Kidney tubule cell (primary cell): Measurements from ENCODE around the gene PITPNC1.
A peak's percentile ranks its signal among the peaks of the same experiment; 100 is the strongest.
"Not testable (repeated sequence)": the region's sequence is repeated elsewhere in the genome, so short reads cannot be mapped to it uniquely, and the experiment has no call there.

ENCODE experiments used
- DNase-seq: peaks from one replicate; pipeline ENCODE4 v3.0.0-alpha.2; 2018; ENCODE audit warnings: low spot score

PITPNC1 gene

DNA sequence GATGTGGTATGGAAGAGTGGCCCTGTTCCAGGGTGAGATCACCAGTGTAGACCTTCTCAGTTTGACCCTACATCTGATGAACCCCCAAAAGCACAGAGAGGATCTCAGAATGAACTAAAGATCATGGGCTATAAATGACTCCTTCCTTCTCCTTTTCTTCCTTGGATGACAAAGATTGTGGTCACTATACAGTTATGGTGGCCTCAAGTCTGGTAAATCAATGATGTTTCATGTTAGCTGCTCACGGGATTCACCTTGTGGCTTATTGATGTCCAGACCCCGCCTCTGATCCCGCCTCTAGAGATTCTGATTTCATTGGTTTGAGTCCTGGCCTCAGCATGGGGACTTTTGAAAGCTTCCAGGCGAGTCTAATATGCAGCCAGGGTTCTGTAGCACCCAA lies 112.2 kb downstream of the PITPNC1 start:
- DNase-seq: no peak

DNA sequence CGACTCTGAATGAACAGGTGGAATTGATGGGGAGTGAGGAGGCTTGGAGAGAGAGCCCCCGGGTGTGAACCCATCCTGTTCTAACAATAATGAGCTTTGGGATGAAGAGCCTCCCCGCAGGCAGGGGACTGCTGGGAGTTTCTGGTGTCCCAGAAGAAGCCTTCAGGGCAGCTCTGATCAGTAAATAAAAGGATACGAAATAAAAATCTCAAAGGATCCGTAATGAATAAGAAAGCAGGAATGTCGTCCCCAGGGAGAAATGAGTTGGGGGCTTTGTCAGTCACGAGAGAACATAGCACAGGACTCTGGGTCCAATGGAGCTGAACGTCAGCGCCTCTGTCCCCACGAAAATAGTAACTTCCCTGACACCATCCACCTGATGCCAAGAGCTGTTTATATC lies 113.4 kb downstream of the PITPNC1 start:
- DNase-seq: no peak

DNA sequence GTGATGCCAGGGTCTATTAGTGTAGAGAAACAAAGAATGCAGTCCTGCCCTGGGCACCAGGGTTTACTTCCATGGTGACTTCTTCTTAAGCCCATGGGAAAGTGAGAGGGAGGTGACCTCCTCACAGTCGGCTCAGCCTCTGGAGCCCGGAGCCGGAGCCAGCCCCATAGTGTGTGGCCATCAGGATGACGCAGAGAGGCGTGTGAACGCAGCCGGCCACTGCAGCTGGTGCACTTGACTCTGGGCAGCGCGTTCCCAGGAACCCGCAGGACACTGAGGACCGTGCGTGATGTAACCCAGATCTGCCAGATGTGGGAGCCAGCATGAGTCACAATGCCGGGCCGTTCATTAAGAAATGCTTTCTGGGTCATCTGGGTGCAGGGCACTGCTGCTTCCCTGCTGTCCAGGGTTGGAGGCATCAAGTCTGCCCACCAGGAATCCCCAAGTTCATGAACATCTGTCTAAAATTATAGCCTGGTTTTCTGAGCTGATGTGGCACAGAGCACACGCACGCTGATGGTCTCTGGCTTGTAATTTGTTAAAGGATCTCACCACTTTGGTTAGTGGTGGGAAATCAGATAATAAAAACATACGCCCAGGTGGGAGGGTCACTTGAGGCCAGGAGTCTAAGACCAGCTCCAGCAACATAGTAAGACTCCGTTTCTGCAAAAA lies 114.1 kb downstream of the PITPNC1 start:
- DNase-seq: peak; percentile 94

- no peak for DNase-seq
These were observed 114.6 kb downstream of the PITPNC1 start for GRCh38 chr17:67491681-67492024.

DNA sequence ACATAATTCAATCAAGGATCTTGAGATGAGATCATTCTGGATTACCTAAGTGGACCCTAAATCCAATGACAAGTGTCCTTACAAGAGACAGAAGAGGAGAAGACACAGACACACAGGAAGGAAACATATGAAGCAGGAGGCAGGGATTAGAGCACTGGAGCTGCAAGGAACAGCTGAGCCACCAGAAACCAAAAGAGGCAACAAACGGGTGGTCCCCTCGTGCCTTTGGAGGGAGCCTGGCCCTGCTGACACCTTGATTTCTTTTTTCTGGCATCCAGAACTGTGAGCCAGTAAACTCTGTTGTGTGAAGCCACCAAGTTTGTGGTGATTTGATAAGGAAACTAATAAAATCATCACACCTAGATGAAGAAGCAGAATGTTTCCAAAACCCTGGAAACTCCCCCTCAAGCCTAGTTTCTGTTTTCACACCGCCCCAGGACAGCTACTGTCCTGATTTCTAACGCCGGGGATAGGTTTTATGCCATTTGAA lies 115.2 kb downstream of the PITPNC1 start:
- DNase-seq: no peak

GRCh38 chr17:67492824-67493517 lies 115.9 kb downstream of the PITPNC1 start:
- DNase-seq: no peak

DNA sequence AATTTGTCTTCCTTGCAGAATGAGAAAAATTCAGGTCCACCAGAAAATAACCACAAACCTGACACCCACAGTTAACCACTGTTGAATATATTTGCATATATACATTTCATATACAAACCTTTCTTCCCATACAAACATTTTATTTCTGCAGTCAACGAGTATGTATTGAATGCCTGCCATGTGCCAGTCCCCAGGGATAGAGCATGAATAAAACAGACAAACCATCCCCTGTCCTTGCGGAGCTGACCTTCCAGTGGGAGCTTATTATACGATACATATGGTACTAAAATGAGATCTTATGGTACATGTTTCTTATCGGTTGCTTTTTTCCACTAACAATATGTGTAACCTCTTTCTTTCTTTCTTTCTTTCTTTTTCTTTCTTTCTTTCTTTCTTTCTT lies 116.7 kb downstream of the PITPNC1 start:
- DNase-seq: no peak

GRCh38 chr17:67495534-67495933 lies 118.5 kb downstream of the PITPNC1 start:
- DNase-seq: not testable (repeated sequence)

GRCh38 chr17:67496286-67496685 lies 119.2 kb downstream of the PITPNC1 start:
- DNase-seq: no peak

GRCh38 chr17:67499685-67500084 lies 122.6 kb downstream of the PITPNC1 start:
- DNase-seq: no peak

- no peak for DNase-seq
These were observed 123.2 kb downstream of the PITPNC1 start for GRCh38 chr17:67500261-67500660.

GRCh38 chr17:67500677-67501300 lies 123.7 kb downstream of the PITPNC1 start:
- DNase-seq: no peak

DNA sequence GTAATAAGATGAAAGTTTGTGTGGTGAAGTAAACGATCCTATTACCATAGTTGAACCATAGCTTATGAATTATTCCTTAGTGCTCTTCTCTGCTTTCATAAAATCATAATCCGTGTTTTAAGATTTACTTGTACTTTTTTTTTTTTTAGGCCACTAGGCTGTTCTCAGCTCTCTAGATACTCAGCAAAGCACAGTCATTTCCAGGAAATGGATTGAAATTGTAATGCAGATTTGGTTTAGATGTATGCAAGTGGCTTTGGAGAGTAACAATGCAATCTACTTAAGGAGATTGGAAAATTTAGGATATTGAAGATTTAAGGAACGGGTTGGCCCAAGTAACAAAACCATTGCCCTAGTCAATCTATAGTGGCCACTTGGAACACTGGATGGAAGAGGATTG lies 125.1 kb downstream of the PITPNC1 start:
- no peak for DNase-seq

DNA sequence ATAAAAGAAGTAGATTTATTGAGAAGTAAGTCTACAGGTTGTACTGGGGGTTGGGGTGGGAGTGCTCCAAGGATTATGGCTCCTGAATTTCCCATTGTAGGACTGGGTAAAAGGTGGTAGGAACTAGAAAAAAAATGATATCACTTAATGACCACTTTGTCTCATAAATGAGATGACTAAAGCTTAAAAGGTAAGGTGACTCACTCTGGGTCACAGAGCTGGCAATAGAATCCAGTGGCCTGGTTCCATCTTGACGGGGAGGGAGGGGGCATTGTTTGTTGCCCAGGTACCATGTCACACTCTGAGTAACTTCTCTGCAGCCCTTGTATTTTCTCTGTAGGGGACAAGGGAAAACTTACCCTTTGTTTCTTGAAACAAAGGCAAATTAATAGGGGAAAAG lies 126.1 kb downstream of the PITPNC1 start:
- DNase-seq: peak; percentile 93

DNA sequence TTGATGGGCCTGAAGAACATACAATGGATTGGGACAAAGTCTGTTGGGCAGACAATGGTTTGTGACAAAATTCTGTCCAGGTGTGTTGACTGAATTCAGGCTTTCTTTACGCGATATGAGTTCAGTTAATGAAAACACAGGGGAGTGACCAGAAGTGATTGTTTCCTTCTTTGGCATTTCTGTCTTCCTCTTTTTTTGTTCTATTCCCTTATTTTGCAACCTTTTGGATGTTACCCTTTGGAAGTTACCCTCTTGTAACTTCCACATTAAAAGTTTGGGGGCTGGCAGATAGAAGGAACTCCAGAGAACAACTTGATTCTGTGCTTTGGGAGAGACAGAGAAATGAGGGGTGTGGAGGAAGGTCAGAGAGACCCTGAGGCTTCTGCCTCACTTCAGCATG lies 126.7 kb downstream of the PITPNC1 start:
- no peak for DNase-seq

- DNase-seq: no peak
These were observed 127.1 kb downstream of the PITPNC1 start for GRCh38 chr17:67504182-67504581.

DNA sequence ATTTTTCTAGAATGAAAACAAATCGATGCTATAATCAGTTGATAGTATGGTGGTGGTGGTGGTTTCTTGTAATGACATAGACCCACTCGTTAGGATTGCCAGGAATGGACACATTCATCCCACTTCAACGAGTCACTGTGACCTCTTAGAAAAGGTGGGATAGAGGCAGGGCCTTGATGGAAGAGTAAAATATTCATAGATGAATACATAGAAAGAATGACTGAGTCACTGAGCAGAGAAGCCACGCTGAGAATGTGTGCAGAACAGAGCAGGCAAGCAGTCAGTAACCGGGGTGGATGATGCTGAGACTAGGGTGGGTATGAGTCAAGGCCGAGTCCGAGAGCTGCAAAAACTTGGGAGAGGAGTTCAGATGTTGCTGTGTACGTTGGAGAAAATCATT lies 129.9 kb downstream of the PITPNC1 start:
- DNase-seq: peak; percentile 97

GRCh38 chr17:67509390-67510287 lies 132.6 kb downstream of the PITPNC1 start:
- DNase-seq: no peak

DNA sequence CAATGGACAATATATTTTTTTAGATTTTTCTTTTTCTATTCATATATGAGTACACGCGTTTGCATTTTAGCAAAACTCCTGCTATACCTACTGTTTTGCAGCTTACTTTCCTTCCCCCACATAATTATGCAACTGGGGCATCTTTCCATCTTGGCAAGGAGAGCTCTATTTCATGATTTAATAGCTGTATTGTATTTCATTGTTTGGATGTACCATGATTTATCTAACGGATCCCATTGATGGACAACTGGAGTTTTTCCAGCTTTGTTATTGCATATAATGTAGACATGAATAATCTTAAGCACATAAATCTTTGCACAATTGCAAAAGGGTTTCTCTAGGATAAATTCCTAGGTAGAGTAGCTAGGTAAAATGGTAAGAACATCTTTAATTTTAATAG lies 133.9 kb downstream of the PITPNC1 start:
- no peak for DNase-seq

DNA sequence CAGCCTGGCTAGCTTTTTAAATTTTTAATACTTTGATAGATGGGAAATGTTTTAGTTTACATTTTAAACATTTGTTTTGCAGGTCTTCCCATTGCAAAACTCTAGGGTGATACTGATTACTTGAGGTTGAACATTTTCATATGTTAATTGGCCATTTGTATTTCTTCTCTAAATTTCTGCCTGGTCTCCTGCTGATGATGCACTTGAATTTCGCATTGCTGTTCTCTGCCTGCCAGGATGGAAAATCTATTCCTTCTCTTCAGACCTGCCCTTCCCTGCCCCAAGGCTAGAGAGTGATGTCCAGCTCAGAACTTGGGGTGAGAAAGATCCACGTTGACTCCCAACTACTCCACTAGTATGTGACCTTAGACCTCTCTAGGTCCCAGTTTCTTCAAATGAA lies 134.7 kb downstream of the PITPNC1 start:
- no peak for DNase-seq

DNA sequence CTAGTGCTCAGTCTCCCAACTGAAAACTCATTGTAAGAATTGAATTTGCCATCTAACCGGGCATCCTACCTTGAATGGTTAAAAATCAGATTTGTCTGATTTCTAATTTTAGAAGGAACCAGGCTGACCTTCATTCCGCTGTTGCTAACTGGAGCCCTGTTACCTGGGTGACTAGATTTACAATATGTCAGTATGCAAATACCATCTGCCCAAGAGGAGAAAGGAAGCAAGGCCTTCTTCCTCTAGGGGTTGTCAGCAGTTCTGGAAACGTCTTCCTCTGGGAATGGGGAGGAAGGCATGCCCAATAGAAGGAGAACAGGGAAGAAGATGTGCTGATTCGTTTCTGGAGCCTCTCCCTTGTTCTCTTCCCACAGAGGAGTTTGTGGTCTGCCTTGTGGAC lies 137.9 kb downstream of the PITPNC1 start:
- peak; percentile 37 for DNase-seq

- DNase-seq: no peak
These were observed 138.5 kb downstream of the PITPNC1 start for GRCh38 chr17:67515490-67516083.
